AG04449 (cell line): ENCODE measurements around the gene FERMT2.

Source experiments
- CTCF ChIA-PET: fragments of 350-600 bp; formaldehyde crosslinking; extraction: SDS; loops from one replicate; lab custom pipeline; 2021; ENCODE audit warnings: antibody characterized with exemption; lab: Yijun Ruan, JAX
- POLR2A ChIA-PET: fragments of 400-600, 350-600 bp; formaldehyde crosslinking; extraction: SDS; loops from one replicate; lab custom pipeline; 2020; ENCODE audit warnings: antibody characterized with exemption, inconsistent platforms; lab: Yijun Ruan, JAX
- DNase-seq: peaks from one replicate; pipeline ENCODE4 v3.0.0-alpha.2; 2010; ENCODE audit warnings: low read depth, low spot score
- H3K4me3 ChIP-seq: 2 replicates; pipeline ENCODE4 v1.5.1; 2011; ENCODE audit warnings: low read depth, mild to moderate bottlenecking, control low read depth, low read length
- CTCF ChIP-seq: IDR thresholded peaks from one replicate; pipeline ENCODE4 v1.5.1; 2011; ENCODE audit warnings: mild to moderate bottlenecking, moderate library complexity, low read length, control low read depth, inconsistent platforms; ENCODE audit not compliant: insufficient read depth; ENCODE audit errors: missing control alignments

The FERMT2 gene

GRCh38 chr14:52837451-52837850 lies 113.4 kb downstream of the FERMT2 start:
- ChIA-PET CTCF (no interaction called here), POLR2A (no interaction called here)
- no peak for TF ChIP-seq CTCF
- no peak overlapping the region for H3K4me3 ChIP-seq
- DNase-seq = no peak

- no peak for TF ChIP-seq CTCF
- no peak for DNase-seq
- ChIA-PET CTCF (interaction anchor here (1.2 kb wide), 1 partner anchor 11 kb away, joined by 4 read pairs; no protein-coding TSS in a partner anchor), POLR2A (interaction anchor here (0.9 kb wide), 1 partner anchor 117 kb away, joined by 3 read pairs; no protein-coding TSS in a partner anchor)
- H3K4me3 ChIP-seq = no peak overlapping the region
Measured at GRCh38 chr14:52836063-52836462, 114.8 kb downstream of the FERMT2 start.

- TF ChIP-seq CTCF = peak; percentile 3
- POLR2A ChIA-PET = interaction anchor here (0.9 kb wide), 1 partner anchor 117 kb away, joined by 3 read pairs; no protein-coding TSS in a partner anchor
- CTCF ChIA-PET = interaction anchor here (1.2 kb wide), 1 partner anchor 11 kb away, joined by 4 read pairs; no protein-coding TSS in a partner anchor
- H3K4me3 ChIP-seq = no peak overlapping the region
- no peak for DNase-seq
Measured at GRCh38 chr14:52835122-52835903, 115.5 kb downstream of the FERMT2 start.

- CTCF ChIA-PET = interaction anchor here (0.6 to 1.2 kb wide), 3 partner anchors 12 to 27 kb away, joined by 3 read pairs; no protein-coding TSS in a partner anchor
- TF ChIP-seq CTCF = no peak
- DNase-seq = peak; percentile 87
- no peak overlapping the region for H3K4me3 ChIP-seq
- POLR2A ChIA-PET = interaction anchor here (0.7 to 1.1 kb wide), 3 partner anchors 32 to 42 kb away, joined by 3 to 4 read pairs (median 3); no protein-coding TSS in a partner anchor
Measured at GRCh38 chr14:52834440-52834842, 116.4 kb downstream of the FERMT2 start.

- ChIA-PET CTCF (interaction anchor here (0.6 to 1.2 kb wide), 3 partner anchors 11 to 28 kb away, joined by 3 read pairs; no protein-coding TSS in a partner anchor), POLR2A (interaction anchor here (0.7 to 1.1 kb wide), 3 partner anchors 31 to 42 kb away, joined by 3 to 4 read pairs (median 3); no protein-coding TSS in a partner anchor)
- TF ChIP-seq CTCF = no peak
- no peak overlapping the region for H3K4me3 ChIP-seq
- no peak for DNase-seq
Measured at GRCh38 chr14:52833891-52834290, 117.0 kb downstream of the FERMT2 start.
